Activated naive CD4-positive, alpha-beta T cell treated with anti-CD3 and anti-CD28 coated beads for 36 hours (primary cell): ENCODE measurements around the gene LMO7. TPM values are rescaled to one million over a fixed set of nuclear protein-coding genes. Genes with fewer than 3 reads are reported as not detected.

Experiments used
- CTCF ChIA-PET: fragments of 350-600 bp; sonication (Branson Sonifier 250); formaldehyde crosslinking; loops from one replicate; lab custom pipeline; 2021; ENCODE audit warnings: antibody characterized with exemption; lab: Charles Lee
- DNase-seq: peaks from one replicate; pipeline ENCODE4 v3.0.0-alpha.2; 2020
- H3K27ac Mint-ChIP-seq: one replicate; pipeline ENCODE4 v1.8.0; 2021; ENCODE audit warnings: mild to moderate bottlenecking, mixed read lengths
- H3K27me3 Mint-ChIP-seq: one replicate; pipeline ENCODE4 v1.8.0; 2021; ENCODE audit warnings: low read depth, mixed read lengths
- H3K36me3 Mint-ChIP-seq: one replicate; pipeline ENCODE4 v1.8.0; 2021; ENCODE audit warnings: low read depth, mixed read lengths
- H3K4me1 Mint-ChIP-seq: one replicate; pipeline ENCODE4 v1.8.0; 2021; ENCODE audit warnings: low read depth, mixed read lengths
- H3K4me3 Mint-ChIP-seq: one replicate; pipeline ENCODE4 v1.8.0; 2021; ENCODE audit warnings: mild to moderate bottlenecking, moderate library complexity, mixed read lengths
- H3K9me3 Mint-ChIP-seq: one replicate; pipeline ENCODE4 v1.8.0; 2021; ENCODE audit warnings: mixed read lengths
- intact Hi-C: fragments of 100-400 bp; cut with micrococcal nuclease; formaldehyde crosslinking; loops from one replicate; pipeline ENCODE4 v1.15.1; 2023
- total RNA-seq, 2 experiments: library from RNA; stranded (reverse); gene quantifications; one replicate each; pipeline ENCODE4 v1.2.3, GENCODE V29; 2021

The LMO7 gene
- total RNA-seq, 2 experiments from 2014 or later: 10.5 to 12.0 TPM

DNA sequence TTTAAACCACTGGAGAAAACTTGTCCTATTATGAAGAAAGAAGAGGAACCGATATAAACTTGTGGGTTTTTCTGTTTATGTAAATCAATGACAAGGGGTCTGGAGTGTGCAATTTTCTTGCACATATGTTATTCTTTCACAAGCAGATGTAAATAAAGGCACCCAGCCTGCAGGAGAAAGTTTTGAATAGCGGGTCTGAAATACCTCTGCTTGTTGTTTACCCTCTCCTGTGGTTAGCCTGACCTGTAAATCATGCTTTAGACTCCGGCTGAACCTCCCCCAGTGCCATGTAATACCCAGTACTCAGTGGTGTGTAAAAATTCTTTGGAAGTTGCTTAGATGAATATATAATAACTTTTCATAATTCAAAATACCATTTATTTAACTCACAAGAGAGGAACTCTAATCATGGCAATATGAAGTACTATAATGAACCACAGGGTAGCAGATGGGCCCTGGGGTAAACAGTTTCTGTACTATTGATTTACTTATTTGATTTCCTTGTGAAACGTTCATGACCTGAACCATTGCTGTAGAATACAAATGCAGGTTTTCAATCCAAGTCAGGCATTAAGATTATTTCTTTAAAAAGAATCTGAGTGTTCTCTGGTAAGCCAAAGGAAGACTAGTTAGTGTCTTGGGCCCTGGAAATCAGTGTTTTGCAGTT is 245.1 kb downstream of the LMO7 start:
- H3K27me3 Mint-ChIP-seq: no peaks in the 10 kb centered on the region
- no peak overlapping the region for H3K27ac Mint-ChIP-seq
- peaks cover 1% of the 10 kb centered on the region for H3K4me1 Mint-ChIP-seq
- intact Hi-C loops: no loop called here
- no peaks in the 10 kb centered on the region for H3K9me3 Mint-ChIP-seq
- CTCF ChIA-PET: interaction anchor here (1.0 kb wide), 1 partner anchor 10 kb away, joined by 3 read pairs; no protein-coding TSS in a partner anchor
- no peaks in the 10 kb centered on the region for H3K36me3 Mint-ChIP-seq
- no peak overlapping the region for H3K4me3 Mint-ChIP-seq
- no peak for DNase-seq

DNA sequence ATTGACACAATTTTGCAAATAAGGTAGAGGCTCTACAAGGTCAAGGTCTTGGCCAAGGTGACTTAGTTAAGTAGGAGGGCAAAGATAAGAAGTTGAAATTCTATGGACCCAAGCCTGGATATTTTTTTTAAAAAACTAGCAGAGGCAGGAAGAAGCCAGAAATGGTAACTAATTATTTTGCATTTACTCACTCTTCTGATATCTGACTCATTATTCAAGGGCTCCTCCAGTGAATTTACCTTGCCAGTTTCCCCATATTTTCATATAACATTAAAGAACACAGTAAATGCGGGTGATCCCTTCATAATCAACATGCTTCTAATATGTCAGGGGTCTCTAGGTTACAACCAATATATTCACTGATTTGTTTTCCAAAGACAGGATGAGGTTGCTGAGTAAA is 246.1 kb downstream of the LMO7 start:
- H3K4me1 Mint-ChIP-seq: no peaks in the 10 kb centered on the region
- H3K4me3 Mint-ChIP-seq: no peak overlapping the region
- DNase-seq: no peak
- CTCF ChIA-PET: interaction anchor here (1.0 to 1.3 kb wide), 4 partner anchors 11 to 187 kb away, joined by 3 to 5 read pairs (median 4); no protein-coding TSS in a partner anchor
- intact Hi-C loops: no loop called here
- no peaks in the 10 kb centered on the region for H3K27me3 Mint-ChIP-seq
- no peak overlapping the region for H3K27ac Mint-ChIP-seq
- H3K36me3 Mint-ChIP-seq: no peaks in the 10 kb centered on the region
- no peaks in the 10 kb centered on the region for H3K9me3 Mint-ChIP-seq

DNA sequence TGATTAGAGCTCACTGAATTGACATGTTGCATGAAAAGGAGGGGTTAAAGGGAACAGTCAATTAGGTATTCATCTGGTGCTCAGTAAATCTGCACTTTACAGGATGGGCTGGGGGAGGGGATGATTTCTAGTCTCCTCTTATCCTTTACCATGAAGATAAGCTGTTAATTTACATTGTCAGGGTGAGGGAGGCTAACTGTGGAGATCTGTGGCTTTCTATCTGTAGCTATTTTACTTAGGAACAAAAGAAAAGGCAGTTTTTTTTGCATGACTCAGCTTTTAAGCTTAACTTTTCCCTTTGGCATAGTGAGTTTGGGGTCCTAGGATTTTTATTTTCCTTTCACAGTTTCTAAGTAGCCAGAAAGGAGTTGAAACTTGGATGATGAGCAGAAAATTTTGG is 253.3 kb downstream of the LMO7 start:
- intact Hi-C loops: no loop called here
- CTCF ChIA-PET: interaction anchor here (0.8 to 3.4 kb wide), 3 partner anchors 12 to 19 kb away, joined by 3 to 10 read pairs (median 5); no protein-coding TSS in a partner anchor

DNA sequence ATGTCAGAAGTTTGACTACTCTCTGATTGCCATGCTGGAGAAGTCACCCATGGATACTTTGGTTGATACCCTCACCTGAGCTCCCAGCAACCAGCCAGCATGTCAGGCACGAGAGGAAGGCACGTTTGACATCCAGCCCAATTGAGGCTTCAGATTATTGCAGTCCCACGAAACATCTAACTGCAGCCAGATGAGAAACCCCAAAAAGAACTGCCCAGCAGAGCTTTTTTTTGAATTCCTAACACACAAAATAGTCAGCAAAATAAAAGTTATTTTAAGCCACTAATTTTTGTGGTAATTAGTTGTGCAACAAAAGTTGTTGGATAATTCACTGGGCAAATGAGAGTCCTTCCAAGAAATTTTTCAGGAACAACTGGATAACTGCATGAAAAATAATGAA is 259.0 kb downstream of the LMO7 start:
- no peaks in the 10 kb centered on the region for H3K9me3 Mint-ChIP-seq
- no peaks in the 10 kb centered on the region for H3K4me1 Mint-ChIP-seq
- H3K4me3 Mint-ChIP-seq: no peak overlapping the region
- peaks cover 2% of the 10 kb centered on the region for H3K27me3 Mint-ChIP-seq
- no peaks in the 10 kb centered on the region for H3K36me3 Mint-ChIP-seq
- no peak overlapping the region for H3K27ac Mint-ChIP-seq
- DNase-seq: no peak
- intact Hi-C loops: no loop called here
- CTCF ChIA-PET: no interaction called here

More for the DNA sequence above, 253.3 kb downstream of the LMO7 start:
- DNase-seq: no peak
- no peaks in the 10 kb centered on the region for H3K4me1 Mint-ChIP-seq
- no peak overlapping the region for H3K27ac Mint-ChIP-seq
- H3K9me3 Mint-ChIP-seq: no peaks in the 10 kb centered on the region
- no peaks in the 10 kb centered on the region for H3K36me3 Mint-ChIP-seq
- no peak overlapping the region for H3K4me3 Mint-ChIP-seq
- H3K27me3 Mint-ChIP-seq: peaks cover 3% of the 10 kb centered on the region

DNA sequence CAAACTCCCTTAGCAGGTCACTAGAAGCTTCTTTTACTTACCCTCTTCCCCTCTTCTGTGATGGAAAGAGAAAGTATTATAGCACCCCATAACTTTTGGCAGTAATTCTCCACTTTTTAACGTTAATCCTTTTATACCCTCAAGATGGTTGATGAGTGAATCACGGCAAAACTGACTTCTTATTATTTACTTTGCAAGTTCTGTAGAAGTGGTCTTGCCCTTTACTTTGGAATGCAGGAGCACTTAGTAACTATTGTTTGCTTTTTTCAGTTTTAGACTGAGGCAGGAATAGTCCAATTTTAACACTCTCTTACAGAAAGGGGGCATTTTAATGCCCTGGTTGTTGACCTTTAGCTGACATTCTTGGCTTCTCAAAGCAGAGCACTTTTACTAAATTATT is 260.1 kb downstream of the LMO7 start:
- H3K9me3 Mint-ChIP-seq: no peaks in the 10 kb centered on the region
- no peaks in the 10 kb centered on the region for H3K4me1 Mint-ChIP-seq
- intact Hi-C loops: no loop called here
- H3K4me3 Mint-ChIP-seq: no peak overlapping the region
- no peak overlapping the region for H3K27ac Mint-ChIP-seq
- no peaks in the 10 kb centered on the region for H3K36me3 Mint-ChIP-seq
- H3K27me3 Mint-ChIP-seq: peaks cover 4% of the 10 kb centered on the region
- no peak for DNase-seq
- CTCF ChIA-PET: no interaction called here

DNA sequence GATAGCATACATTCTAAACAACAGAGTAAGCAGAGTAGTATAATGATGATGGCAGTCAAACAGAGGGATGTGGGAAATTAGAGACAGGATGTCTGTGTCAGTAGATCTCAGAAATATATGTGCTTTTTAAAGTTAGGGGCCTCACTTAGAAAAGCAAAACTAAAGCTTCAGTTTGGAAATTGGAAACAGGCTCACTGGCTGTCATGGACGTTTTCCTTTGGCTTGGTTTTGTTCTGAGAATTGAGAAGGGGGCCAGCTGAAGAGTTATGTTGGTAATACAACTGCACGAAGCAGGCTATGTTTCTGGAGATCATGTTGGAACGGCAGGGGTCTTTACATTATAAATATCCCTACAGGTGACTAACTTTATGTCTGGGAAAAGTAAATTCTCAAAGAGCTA is 261.3 kb downstream of the LMO7 start:
- DNase-seq: no peak
- H3K4me3 Mint-ChIP-seq: no peak overlapping the region
- H3K27ac Mint-ChIP-seq: no peak overlapping the region
- H3K36me3 Mint-ChIP-seq: no peaks in the 10 kb centered on the region
- H3K9me3 Mint-ChIP-seq: no peaks in the 10 kb centered on the region
- H3K27me3 Mint-ChIP-seq: peaks cover 4% of the 10 kb centered on the region
- CTCF ChIA-PET: interaction anchor here (0.6 kb wide), 1 partner anchor 22 kb away, joined by 3 read pairs; no protein-coding TSS in a partner anchor
- no peaks in the 10 kb centered on the region for H3K4me1 Mint-ChIP-seq
- intact Hi-C loops: no loop called here

DNA sequence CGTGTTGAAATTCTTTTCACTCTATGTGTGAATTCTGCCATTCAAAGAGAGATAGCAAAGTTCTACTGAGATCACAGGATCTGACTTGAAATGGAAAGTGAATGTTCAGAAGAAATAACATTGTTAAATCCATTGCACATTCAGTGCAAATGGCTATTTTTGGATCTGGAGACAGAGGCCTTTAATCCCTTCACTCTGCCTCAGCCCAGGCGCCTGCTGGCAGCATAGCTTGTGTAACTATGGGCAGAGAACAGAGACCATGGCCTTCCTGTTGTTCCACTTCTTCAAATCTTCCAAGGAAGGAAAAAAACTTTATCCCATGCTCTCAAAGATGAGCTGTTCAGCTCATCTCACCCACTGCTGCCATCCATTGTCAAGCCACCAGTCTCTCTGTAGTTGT is 265.4 kb downstream of the LMO7 start:
- Mint-ChIP-seq H3K36me3 (no peaks in the 10 kb centered on the region), H3K9me3 (no peaks in the 10 kb centered on the region), H3K27ac (no peak overlapping the region), H3K27me3 (peaks cover 3% of the 10 kb centered on the region), H3K4me3 (no peak overlapping the region), H3K4me1 (no peaks in the 10 kb centered on the region)
- intact Hi-C loops: no loop called here
- DNase-seq: no peak
- CTCF ChIA-PET: interaction anchor here (0.8 to 1.9 kb wide), 2 partner anchors 9 to 206 kb away, joined by 4 to 5 read pairs; no protein-coding TSS in a partner anchor

DNA sequence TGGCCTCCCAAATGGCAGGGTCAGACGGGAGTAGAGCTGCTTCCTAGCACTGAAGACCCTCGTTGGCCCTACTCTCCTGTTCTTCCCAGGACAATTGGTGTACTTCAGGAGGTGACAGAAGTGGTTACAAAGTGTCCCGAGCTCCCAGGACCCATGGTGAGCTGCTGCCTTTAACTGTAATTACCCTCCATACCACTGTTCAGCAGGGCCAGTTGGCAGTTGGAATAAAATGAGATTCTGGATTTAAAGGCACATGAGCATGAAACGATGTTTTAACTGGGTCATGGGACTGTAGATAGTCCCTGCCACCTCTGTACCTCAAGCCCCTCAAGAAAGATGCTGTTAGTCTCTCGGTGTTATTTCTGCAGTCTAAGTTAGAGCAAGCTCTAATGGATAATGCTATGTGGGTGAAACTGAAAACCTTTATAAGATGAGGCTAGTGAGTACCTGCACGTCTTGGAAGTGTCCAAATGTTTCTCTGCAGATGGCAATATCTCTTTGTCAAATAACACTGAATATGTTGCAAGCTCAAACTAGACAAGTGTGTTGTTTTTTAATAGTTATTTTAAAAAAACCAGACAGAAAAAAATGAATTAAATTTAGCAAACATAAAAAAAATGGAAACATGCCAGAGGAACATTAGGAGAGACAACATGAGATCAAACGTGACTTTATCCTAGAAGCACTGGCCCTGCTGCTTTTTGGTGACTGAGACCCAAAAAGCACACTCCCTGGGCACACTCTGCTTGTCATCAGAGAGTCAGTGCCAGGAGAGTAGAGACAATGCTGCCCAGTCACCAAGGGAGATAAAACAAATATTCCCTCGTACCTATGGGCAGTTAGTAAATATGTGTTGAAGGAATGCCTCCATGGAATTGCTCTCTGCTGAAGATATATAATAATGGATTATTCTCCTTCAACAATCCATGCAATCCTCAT is 266.3 kb downstream of the LMO7 start:
- no peaks in the 10 kb centered on the region for H3K9me3 Mint-ChIP-seq
- CTCF ChIA-PET: interaction anchor here (0.8 to 1.9 kb wide), 3 partner anchors 8 to 207 kb away, joined by 4 to 6 read pairs (median 5); no protein-coding TSS in a partner anchor
- no peak overlapping the region for H3K27ac Mint-ChIP-seq
- H3K36me3 Mint-ChIP-seq: no peaks in the 10 kb centered on the region
- H3K4me1 Mint-ChIP-seq: no peaks in the 10 kb centered on the region
- peaks cover 7% of the 10 kb centered on the region for H3K27me3 Mint-ChIP-seq
- DNase-seq: no peak
- no peak overlapping the region for H3K4me3 Mint-ChIP-seq
- intact Hi-C loops: no loop called here

DNA sequence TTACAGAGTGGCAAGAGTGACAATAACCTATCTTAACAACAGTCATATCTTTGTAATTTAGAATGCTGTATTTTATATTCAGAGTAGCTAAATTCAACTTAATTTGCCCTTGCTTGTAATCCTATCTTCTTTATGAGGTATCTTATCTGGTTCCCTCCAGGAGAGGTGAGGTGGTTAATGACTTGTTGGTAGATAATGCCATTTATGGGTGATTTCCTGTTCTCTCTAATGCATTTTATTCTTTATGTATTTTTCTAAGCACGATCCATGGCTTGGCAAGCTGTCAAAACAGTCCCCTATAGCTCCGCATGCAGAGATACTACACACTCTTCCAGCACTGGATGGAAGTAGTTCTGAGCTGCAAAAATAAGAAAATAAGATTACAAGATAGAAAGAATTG is 267.9 kb downstream of the LMO7 start:
- intact Hi-C loops: no loop called here
- no peak for DNase-seq
- Mint-ChIP-seq H3K27ac (no peak overlapping the region), H3K27me3 (peaks cover 7% of the 10 kb centered on the region), H3K4me3 (no peak overlapping the region), H3K9me3 (no peaks in the 10 kb centered on the region), H3K36me3 (no peaks in the 10 kb centered on the region), H3K4me1 (no peaks in the 10 kb centered on the region)
- CTCF ChIA-PET: interaction anchor here (0.6 to 0.9 kb wide), 2 partner anchors 14 to 53 kb away, joined by 3 read pairs; no protein-coding TSS in a partner anchor

DNA sequence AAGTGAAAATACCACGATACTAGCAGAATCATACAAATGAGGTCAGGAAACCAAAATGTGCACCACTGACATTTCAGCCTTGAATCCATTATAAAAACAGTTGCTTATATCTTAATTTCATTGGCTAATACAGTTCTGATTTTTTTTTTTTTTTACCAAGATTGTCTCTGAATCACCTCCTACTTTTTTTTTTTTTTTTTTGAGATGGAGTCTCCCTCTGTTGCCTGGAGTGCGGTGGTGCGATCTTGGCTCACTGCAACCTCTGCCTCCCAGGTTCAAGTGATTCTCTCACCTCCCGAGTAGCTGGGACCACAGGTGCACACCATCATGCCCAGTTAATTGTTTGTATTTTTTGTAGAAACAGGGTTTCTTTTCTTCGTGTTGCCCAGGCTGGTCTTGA is 270.2 kb downstream of the LMO7 start:
- no peak overlapping the region for H3K27ac Mint-ChIP-seq
- intact Hi-C loops: no loop called here
- no peak overlapping the region for H3K4me3 Mint-ChIP-seq
- no peak for DNase-seq
- CTCF ChIA-PET: interaction anchor here (1.1 kb wide), 1 partner anchor 211 kb away, joined by 3 read pairs; no protein-coding TSS in a partner anchor
- no peaks in the 10 kb centered on the region for H3K9me3 Mint-ChIP-seq
- no peaks in the 10 kb centered on the region for H3K36me3 Mint-ChIP-seq
- no peaks in the 10 kb centered on the region for H3K4me1 Mint-ChIP-seq
- H3K27me3 Mint-ChIP-seq: peaks cover 5% of the 10 kb centered on the region

DNA sequence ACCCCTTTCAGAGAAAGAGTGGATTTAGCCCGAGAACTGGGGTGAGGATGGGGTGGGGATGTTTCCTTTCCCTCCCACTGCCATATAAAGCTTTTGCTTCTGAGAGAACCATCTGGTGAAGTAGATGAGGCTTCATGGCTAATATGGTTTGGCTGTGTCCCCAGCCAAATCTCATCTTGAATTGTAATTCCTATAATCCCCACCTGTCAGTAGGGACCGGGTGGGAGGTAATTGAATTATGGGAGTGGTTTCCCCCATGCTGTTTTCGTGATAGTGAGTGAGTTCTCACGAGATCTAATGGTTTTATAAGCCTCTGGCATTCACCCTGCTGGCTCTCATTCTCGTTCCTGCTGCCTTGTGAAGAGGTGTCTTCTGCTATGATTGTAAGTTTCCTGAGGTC is 270.9 kb downstream of the LMO7 start:
- CTCF ChIA-PET: no interaction called here
- no peak for DNase-seq
- no peaks in the 10 kb centered on the region for H3K9me3 Mint-ChIP-seq
- no peak overlapping the region for H3K4me3 Mint-ChIP-seq
- H3K36me3 Mint-ChIP-seq: no peaks in the 10 kb centered on the region
- H3K27ac Mint-ChIP-seq: no peak overlapping the region
- H3K27me3 Mint-ChIP-seq: peaks cover 5% of the 10 kb centered on the region
- intact Hi-C loops: loop anchor here (1.0 kb wide), 1 partner anchor 212 kb away; no protein-coding TSS in a partner anchor
- no peaks in the 10 kb centered on the region for H3K4me1 Mint-ChIP-seq

DNA sequence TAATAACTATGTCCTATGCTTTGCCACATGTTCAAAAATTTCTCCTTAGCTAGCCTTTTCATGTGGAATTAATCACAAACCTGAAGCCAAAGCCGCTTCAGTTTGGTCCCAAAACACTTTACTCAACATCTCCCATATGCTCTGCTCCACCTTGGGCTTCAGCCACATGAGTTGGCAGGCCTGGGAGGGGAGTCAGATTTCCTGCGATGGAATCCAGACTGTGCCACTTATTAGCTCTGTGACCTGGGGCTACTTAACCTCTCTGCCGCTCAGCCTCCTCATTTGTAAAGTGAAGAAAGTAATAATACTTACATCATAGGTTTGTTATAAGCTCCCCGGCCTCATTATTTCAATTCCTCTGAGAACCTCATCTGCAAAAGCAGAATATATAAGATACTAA is 272.0 kb downstream of the LMO7 start:
- intact Hi-C loops: no loop called here
- peaks cover 5% of the 10 kb centered on the region for H3K27me3 Mint-ChIP-seq
- H3K36me3 Mint-ChIP-seq: no peaks in the 10 kb centered on the region
- no peak for DNase-seq
- no peak overlapping the region for H3K27ac Mint-ChIP-seq
- no peak overlapping the region for H3K4me3 Mint-ChIP-seq
- CTCF ChIA-PET: interaction anchor here (0.6 to 1.8 kb wide), 4 partner anchors 10 to 550 kb away, joined by 4 to 6 read pairs (median 4); no protein-coding TSS in a partner anchor
- H3K4me1 Mint-ChIP-seq: no peaks in the 10 kb centered on the region
- H3K9me3 Mint-ChIP-seq: no peaks in the 10 kb centered on the region
